Measurements from ENCODE around the gene STXBP6.
"Not testable (repeated sequence)": the region's sequence is repeated elsewhere in the genome, so short reads cannot be mapped to it uniquely, and the experiment has no call there.

STXBP6 gene

GRCh38 chr14:24795406-24795805 is 254.5 kb downstream of the STXBP6 start:
- no peak for DNase-seq

- no peak for DNase-seq
Observed at GRCh38 chr14:24794644-24795305, 255.2 kb downstream of the STXBP6 start.

GRCh38 chr14:24790196-24790595 is 259.8 kb downstream of the STXBP6 start:
- no peak for DNase-seq

- DNase-seq = no peak
Observed at GRCh38 chr14:24789378-24789884, 260.5 kb downstream of the STXBP6 start.

GRCh38 chr14:24785698-24786097 is 264.2 kb downstream of the STXBP6 start:
- no peak for DNase-seq

GRCh38 chr14:24784981-24785380 is 265.0 kb downstream of the STXBP6 start:
- DNase-seq = no peak

GRCh38 chr14:24783791-24784190 is 266.2 kb downstream of the STXBP6 start:
- no peak for DNase-seq

GRCh38 chr14:24780281-24780680 is 269.7 kb downstream of the STXBP6 start:
- no peak for DNase-seq

- DNase-seq = no peak
Observed at GRCh38 chr14:24777678-24778077, 272.3 kb downstream of the STXBP6 start.

GRCh38 chr14:24775950-24776349 is 274.0 kb downstream of the STXBP6 start:
- no peak for DNase-seq

GRCh38 chr14:24774187-24774915 is 275.6 kb downstream of the STXBP6 start:
- DNase-seq = no peak

- DNase-seq = not testable (repeated sequence)
Observed at GRCh38 chr14:24773564-24773963, 276.4 kb downstream of the STXBP6 start.

GRCh38 chr14:24766434-24766833 is 283.5 kb downstream of the STXBP6 start:
- no peak for DNase-seq

- no peak for DNase-seq
Observed at GRCh38 chr14:24761141-24761540, 288.8 kb downstream of the STXBP6 start.
